OCI-LY7 (cell line): ENCODE data around the gene EEF1AKMT2. TPM values are rescaled to one million over a fixed set of nuclear protein-coding genes. Genes with fewer than 3 reads are reported as not detected.

ENCODE experiments used
- BruUV-seq: library from RNA; stranded (reverse); fragments of 400-500 nt; replicated peaks from 2 replicates; lab custom pipeline; 2021; lab: Mats Ljungman, UMichigan
- CTCF ChIA-PET: fragments of 300-600 bp; sonication (Branson Sonifier 250); formaldehyde crosslinking; loops from one replicate; lab custom pipeline; 2022; ENCODE audit warnings: antibody characterized with exemption; ENCODE audit not compliant: unreplicated experiment; lab: Charles Lee
- POLR2A ChIA-PET: fragments of 300-600 bp; sonication (Branson Sonifier 250); formaldehyde crosslinking; loops from one replicate; lab custom pipeline; 2022; ENCODE audit warnings: antibody characterized with exemption; lab: Charles Lee
- DNase-seq: peaks from one replicate; pipeline ENCODE4 v3.0.0-alpha.2; 2015; ENCODE audit warnings: low spot score
- H2AFZ ChIP-seq: fragments of 200-600 bp; sonication (generic), shearing (Covaris generic); 2 replicates; pipeline ENCODE4 v1.6.1; 2014; ENCODE audit warnings: mild to moderate bottlenecking, antibody characterized with exemption, low read length, moderate library complexity
- H3K27ac ChIP-seq: fragments of 200-600 bp; sonication (generic); 2 replicates; pipeline ENCODE4 v1.5.1; 2014; ENCODE audit warnings: mixed run types, low read depth, mild to moderate bottlenecking, moderate library complexity, low read length, inconsistent platforms; ENCODE audit not compliant: poor library complexity, severe bottlenecking
- H3K36me3 ChIP-seq: fragments of 200-600 bp; sonication (generic); 2 replicates; pipeline ENCODE4 v1.6.1; 2014; ENCODE audit warnings: mild to moderate bottlenecking, antibody characterized with exemption, low read length, moderate library complexity, mixed read lengths; ENCODE audit not compliant: insufficient read depth
- H3K4me1 ChIP-seq: fragments of 200-600 bp; sonication (generic); 2 replicates; pipeline ENCODE4 v1.5.1; 2014; ENCODE audit warnings: mild to moderate bottlenecking, low read length; ENCODE audit not compliant: insufficient read depth, poor library complexity, severe bottlenecking
- H3K4me2 ChIP-seq: fragments of 200-600 bp; sonication (generic); 2 replicates; pipeline ENCODE4 v1.6.1; 2014; ENCODE audit warnings: mild to moderate bottlenecking, low read length
- H3K4me3 ChIP-seq: fragments of 200-600 bp; sonication (generic); 2 replicates; pipeline ENCODE4 v1.5.1; 2014; ENCODE audit warnings: mild to moderate bottlenecking, low read depth, low read length; ENCODE audit not compliant: poor library complexity, severe bottlenecking
- H3K79me2 ChIP-seq: fragments of 200-600 bp; sonication (generic); 2 replicates; pipeline ENCODE4 v1.6.1; 2016; ENCODE audit warnings: low read depth, mild to moderate bottlenecking, low read length, moderate library complexity, mixed read lengths; ENCODE audit not compliant: insufficient read depth
- H3K9me2 ChIP-seq: fragments of 200-600 bp; sonication (generic); 2 replicates; pipeline ENCODE4 v1.6.1; 2016; ENCODE audit warnings: mild to moderate bottlenecking, low read length, mixed read lengths; ENCODE audit not compliant: insufficient read depth
- H3K9me3 ChIP-seq: fragments of 200-600 bp; sonication (generic); 2 replicates; pipeline ENCODE4 v1.6.1; 2014; ENCODE audit warnings: mild to moderate bottlenecking, mixed run types, low read length, mixed read lengths
- H4K20me1 ChIP-seq: fragments of 200-600 bp; sonication (generic); 2 replicates; pipeline ENCODE4 v1.6.1; 2014; ENCODE audit warnings: mild to moderate bottlenecking, antibody characterized with exemption, low read length, moderate library complexity, mixed read lengths; ENCODE audit not compliant: insufficient read depth
- EZH2phosphoT487 ChIP-seq: fragments of 200-600 bp; sonication (generic); IDR thresholded peaks from 2 replicates; pipeline ENCODE4 v1.6.1; 2018; ENCODE audit warnings: low read depth, borderline replicate concordance, mild to moderate bottlenecking, mixed run types, antibody characterized with exemption, low read length, moderate library complexity, mixed read lengths
- intact Hi-C: fragments of 100-400 bp; cut with micrococcal nuclease; formaldehyde crosslinking; loops from one replicate; pipeline ENCODE4 v1.10.0; 2022; ENCODE audit not compliant: unreplicated experiment
- total RNA-seq, 2 experiments: library from RNA; depleted of rRNA in 1 of 2; stranded (reverse); fragments of >200 nt in 1 of 2; shearing (Covaris generic) in 1 of 2; gene quantifications; 2 replicates each; pipeline ENCODE4 v1.2.3, GENCODE V29; 2014 to 2022
- TF ChIP-seq, protein P1 (sequence below): fragments of 200-600 bp; sonication (generic); conservative IDR thresholded peaks from 2 replicates; pipeline ENCODE4 v1.5.1; 2014; ENCODE audit warnings: mild to moderate bottlenecking, antibody characterized with exemption, low read length, moderate library complexity, mixed read lengths

EEF1AKMT2 gene
- total RNA-seq, 2 experiments from 2014 or later = 32.4 to 37.7 TPM

GRCh38 chr10:124742413-124743190 is 49.1 kb downstream of the EEF1AKMT2 start:
- intact Hi-C loops = loop anchor here (2.0 to 5.0 kb wide), 4 partner anchors 48 to 280 kb away; partner anchors contain the start of genes EEF1AKMT2 and LHPP
- POLR2A ChIA-PET = interaction anchor here (0.6 to 4.1 kb wide), 10 partner anchors 17 to 591 kb away, joined by 3 to 32 read pairs (median 4); no protein-coding TSS in a partner anchor
- peaks cover 61% of the 10 kb centered on the region for H3K4me1 ChIP-seq
- peaks cover 11% of the 10 kb centered on the region; the same call in 1 of the 2 replicates for H3K36me3 ChIP-seq
- TF ChIP-seq, protein P1, sequence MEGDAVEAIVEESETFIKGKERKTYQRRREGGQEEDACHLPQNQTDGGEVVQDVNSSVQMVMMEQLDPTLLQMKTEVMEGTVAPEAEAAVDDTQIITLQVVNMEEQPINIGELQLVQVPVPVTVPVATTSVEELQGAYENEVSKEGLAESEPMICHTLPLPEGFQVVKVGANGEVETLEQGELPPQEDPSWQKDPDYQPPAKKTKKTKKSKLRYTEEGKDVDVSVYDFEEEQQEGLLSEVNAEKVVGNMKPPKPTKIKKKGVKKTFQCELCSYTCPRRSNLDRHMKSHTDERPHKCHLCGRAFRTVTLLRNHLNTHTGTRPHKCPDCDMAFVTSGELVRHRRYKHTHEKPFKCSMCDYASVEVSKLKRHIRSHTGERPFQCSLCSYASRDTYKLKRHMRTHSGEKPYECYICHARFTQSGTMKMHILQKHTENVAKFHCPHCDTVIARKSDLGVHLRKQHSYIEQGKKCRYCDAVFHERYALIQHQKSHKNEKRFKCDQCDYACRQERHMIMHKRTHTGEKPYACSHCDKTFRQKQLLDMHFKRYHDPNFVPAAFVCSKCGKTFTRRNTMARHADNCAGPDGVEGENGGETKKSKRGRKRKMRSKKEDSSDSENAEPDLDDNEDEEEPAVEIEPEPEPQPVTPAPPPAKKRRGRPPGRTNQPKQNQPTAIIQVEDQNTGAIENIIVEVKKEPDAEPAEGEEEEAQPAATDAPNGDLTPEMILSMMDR = peak; percentile 60
- TF ChIP-seq EZH2phosphoT487 = no peak
- H3K9me2 ChIP-seq = no peaks in the 10 kb centered on the region
- no peak overlapping the region for H2AFZ ChIP-seq
- peaks cover 66% of the 10 kb centered on the region for H3K79me2 ChIP-seq
- H3K9me3 ChIP-seq = no peaks in the 10 kb centered on the region
- peak overlapping the region; percentile 92 for H3K27ac ChIP-seq
- H4K20me1 ChIP-seq = no peaks in the 10 kb centered on the region; the same call in 1 of the 2 replicates
- BruUV-seq = no TSS peak
- CTCF ChIA-PET = interaction anchor here (0.6 to 2.7 kb wide), 12 partner anchors 13 to 212 kb away, joined by 3 to 17 read pairs (median 6); no protein-coding TSS in a partner anchor
- peak overlapping the region; percentile 95 for H3K4me3 ChIP-seq
- H3K4me2 ChIP-seq = peak overlapping the region; percentile 90
- peak; percentile 79 for DNase-seq

DNA sequence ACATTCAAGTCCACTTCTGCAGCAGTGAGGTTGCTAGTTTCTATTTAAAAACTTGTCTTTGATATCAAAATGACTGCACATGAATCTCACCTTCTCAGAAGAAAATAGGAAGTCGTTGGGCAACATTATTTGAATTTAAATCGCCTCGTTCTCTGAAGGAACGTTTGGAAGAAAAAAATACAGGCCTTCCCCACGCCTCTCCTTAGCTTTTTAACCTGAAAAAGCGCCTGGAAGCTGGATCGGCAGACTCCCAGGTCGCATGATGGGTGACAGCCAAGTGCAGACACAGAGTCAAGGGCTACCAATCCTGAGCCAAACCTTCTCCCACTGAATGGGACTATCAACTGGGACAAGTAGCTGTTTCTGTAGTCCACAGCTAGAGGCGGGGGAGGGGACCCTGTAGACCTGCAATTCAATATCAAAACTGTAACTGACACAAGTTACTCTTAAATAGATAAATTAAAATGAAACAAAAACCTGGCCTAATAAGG is 49.7 kb downstream of the EEF1AKMT2 start:
- BruUV-seq = no TSS peak
- Histone ChIP-seq H3K9me3 (no peaks in the 10 kb centered on the region), H3K4me2 (peak overlapping the region; percentile 90), H3K9me2 (no peaks in the 10 kb centered on the region), H3K79me2 (peaks cover 72% of the 10 kb centered on the region), H4K20me1 (no peaks in the 10 kb centered on the region; the same call in 1 of the 2 replicates), H3K4me1 (peaks cover 68% of the 10 kb centered on the region), H3K4me3 (peak overlapping the region; percentile 95), H3K36me3 (peaks cover 8% of the 10 kb centered on the region; the same call in 1 of the 2 replicates), H3K27ac (peak overlapping the region; percentile 92), H2AFZ (no peak overlapping the region)
- TF ChIP-seq, protein P1 = no peak
- TF ChIP-seq EZH2phosphoT487 = no peak
- ChIA-PET CTCF (interaction anchor here (0.5 to 2.7 kb wide), 10 partner anchors 23 to 201 kb away, joined by 3 to 17 read pairs (median 4); no protein-coding TSS in a partner anchor), POLR2A (interaction anchor here (0.8 to 4.1 kb wide), 20 partner anchors 12 to 207 kb away, joined by 3 to 32 read pairs (median 4); partner anchors contain the start of gene ABRAXAS2)
- intact Hi-C loops = loop anchor here (1.0 to 5.0 kb wide), 8 partner anchors 23 to 280 kb away; partner anchors contain the start of genes EEF1AKMT2 and LHPP
- DNase-seq = peak; percentile 50
